GM19238 (cell line): ENCODE measurements around the gene NUDT8.

Experiments
- DNase-seq: peaks from one replicate; pipeline ENCODE4 v3.0.0; 2011; ENCODE audit warnings: low spot score; ENCODE audit not compliant: insufficient read length

NUDT8 gene, protein sequence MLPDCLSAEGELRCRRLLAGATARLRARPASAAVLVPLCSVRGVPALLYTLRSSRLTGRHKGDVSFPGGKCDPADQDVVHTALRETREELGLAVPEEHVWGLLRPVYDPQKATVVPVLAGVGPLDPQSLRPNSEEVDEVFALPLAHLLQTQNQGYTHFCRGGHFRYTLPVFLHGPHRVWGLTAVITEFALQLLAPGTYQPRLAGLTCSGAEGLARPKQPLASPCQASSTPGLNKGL

DNA sequence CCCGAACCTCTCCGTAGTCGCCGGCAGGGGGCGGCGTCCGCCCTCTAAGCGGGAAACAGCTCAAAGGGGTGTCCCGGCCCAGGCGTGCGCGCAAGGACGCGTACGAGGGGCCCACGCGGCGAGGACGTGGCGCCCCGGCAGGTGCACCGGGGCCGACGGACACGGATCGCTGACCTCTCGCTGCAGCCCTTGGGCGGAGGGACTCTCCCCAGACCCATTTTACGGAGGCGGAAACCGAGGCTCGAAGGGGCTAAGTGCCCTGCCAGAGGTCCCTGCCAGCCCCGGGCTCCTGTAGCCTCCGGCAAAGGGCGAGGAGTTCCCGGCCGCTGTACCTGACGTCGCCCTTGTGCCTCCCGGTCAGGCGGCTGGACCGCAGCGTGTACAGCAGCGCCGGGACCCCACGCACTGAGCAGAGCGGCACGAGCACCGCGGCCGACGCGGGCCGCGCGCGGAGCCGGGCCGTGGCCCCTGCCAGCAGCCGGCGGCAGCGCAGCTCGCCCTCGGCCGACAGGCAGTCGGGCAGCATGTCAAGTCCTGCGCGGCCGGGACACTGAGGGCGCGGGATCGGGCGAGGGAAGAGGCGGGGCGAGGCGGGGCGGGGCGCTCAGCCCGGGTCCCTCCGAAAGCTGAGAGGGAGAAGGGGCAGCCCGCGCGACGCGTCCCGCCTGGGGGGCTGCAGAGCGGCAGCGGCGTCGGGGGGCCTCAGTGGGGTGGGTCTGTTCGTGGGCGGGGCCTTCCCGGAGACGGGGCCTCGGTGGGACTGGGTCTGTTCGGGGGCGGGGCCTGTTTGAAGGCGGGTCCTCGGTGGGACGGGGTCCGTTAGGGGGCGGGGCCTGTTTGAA, at the start of gene NUDT8:
TSS of gene NUDT8 (minus strand) at position 552 of the 842 bp plus-strand sequence. CDS start at position 526, 26 bp downstream.
- DNase-seq = peak; percentile 85

DNA sequence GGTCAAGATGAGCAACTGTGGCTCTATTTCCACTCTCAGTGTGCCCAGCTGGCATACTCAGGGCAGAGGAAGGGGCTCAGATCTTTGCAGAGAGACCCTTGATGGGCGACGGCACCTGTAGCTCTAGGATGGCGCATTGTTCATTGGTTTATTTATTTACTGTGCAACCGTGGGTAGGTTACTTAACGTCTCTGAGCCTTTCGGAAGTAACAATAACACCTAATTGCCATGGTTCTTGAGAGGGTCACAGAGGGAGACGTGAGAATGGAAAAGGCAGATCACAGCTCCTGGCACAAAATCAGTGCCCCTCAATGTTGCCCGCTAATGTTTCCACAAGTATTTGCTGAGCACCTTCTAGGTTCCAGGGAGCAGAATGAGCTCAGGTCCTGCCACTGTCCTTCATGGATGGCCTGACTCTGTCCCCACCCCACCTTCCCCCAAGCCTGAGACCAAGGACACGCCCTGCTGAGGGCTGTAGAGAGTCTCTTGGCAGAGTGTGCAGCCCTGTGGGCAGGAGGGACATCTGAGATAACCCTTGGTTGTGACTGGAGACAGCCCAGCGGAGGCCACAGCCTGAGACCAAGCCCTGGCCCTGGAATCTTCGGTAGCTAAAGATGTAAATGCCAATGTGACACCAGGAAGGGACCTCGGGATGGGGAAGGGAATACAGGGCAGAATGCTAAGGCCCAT, 45.5 kb upstream of the NUDT8 start:
- no peak for DNase-seq

DNA sequence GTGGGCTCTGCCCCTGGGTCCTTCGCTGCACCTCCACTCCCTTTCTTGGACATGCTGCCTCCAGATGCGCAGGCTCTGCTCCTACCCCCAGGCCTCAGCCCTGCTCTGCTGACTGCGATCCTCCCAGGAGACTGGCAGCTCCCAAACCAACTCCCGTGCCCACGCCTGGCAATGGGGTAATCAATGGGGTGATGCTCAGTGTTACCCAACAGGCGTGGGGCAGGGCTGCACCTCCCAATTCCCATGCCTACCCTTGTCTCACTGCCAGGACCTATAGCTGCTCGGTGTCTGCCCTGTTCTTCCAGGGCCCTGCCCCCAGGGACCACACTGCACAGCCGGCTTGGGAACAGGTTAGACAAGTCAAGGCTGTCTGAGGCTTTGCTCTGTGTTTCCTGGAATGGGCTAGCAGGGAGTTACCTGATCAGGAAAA, 44.7 kb upstream of the NUDT8 start, which contains the start of gene ALDH3B2:
TSS of gene ALDH3B2 (minus strand) at position 182 of the 430 bp plus-strand sequence. CDS start 7,688 bp downstream, outside the sequence.
- no peak for DNase-seq

DNA sequence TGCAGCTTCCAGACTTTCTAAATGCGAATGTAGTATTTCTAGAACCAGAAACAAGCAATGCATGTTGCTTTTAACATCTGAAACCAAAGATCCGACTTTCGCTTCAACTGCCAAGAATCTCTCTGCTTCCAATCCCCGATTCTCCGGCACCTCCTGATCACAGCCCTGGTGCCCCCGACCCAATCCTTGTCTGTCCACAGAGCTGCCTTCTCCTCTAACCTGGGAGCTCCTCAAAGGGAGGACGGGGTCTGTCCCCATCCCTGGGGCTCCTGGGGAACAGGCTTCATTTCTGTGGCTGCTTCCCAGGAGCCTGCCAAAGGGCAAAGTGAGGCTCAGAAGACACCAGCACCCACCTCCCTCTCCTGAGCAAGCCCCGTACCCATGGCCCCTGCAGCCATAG, 44.2 kb upstream of the NUDT8 start:
- no peak for DNase-seq

DNA sequence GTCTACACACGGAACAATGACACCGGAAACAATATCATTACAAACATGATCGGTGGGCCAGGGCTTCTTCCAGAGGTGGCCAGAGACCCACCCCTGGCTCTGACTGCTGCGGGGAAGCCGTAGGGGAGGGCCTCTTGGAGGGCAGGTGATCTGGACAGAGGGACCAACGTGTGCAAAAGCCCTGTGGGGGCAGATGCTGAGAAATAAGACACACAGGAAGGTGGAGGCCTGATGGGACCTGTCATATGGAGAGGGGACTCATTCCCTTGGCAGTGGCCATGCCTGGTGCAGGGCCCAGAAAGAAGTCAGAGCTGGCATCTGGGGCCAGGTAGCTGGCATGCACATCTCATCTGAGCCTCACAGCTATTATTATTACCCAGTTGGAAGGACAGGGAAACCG, 43.6 kb upstream of the NUDT8 start:
- no peak for DNase-seq

DNA sequence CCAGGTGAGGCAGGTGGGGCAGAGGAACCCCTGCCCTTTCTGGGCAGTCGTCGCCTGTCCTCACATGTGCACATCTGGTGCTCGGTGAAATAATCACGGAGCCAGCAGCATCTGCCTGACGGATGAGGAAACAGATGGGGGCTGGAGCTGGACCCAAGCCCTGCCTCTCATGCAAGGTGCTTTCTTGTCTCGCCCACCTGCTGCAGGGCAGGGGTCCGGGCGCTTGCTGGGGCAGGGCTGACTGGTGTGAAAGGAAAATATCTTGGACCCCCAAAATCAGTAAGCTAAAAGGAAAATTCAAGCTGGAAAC, 41.4 kb upstream of the NUDT8 start:
- no peak for DNase-seq

DNA sequence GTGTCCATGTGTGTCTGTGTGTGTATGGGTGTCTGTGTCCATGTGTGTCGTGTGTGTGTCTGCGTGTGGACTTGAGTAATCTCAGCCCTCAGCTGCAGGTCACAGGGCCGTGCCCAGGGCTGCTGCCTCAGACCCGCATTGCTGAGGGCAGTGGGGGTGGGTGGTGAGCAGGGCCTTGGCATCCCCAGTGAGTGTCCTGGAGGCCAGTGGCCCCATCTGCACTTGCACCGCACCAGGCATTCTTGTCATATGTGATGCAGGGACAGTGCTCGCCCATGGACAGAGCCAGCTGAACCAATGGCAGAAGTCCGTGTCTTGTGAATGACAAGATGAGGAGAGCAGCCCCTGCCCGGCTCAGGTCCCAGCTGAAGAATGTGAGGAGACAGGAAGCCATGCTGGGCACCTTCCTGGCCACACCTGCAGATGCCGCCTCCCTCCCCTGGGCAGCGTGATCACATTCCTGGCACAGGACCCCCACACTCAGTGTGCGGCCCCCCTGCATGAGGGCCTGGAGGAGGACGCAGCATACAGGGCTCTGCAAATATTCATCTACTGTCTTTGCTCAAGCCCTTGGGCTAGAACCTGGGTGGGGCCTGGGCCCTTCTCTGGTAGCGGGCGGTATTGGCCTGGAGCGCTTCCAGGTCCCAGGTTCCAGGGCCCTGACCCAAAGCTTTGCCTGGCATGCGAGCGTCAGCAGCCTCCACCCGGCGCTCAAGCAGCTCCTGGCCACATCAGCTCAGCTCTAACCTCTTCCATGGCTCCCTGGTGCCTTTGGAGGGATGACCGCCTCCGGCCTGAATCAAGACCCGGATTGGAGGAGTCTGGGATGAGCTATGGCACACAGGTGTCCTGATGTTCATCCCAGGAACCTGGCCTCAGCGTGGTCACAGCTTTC, 40.8 kb upstream of the NUDT8 start:
- no peak for DNase-seq

DNA sequence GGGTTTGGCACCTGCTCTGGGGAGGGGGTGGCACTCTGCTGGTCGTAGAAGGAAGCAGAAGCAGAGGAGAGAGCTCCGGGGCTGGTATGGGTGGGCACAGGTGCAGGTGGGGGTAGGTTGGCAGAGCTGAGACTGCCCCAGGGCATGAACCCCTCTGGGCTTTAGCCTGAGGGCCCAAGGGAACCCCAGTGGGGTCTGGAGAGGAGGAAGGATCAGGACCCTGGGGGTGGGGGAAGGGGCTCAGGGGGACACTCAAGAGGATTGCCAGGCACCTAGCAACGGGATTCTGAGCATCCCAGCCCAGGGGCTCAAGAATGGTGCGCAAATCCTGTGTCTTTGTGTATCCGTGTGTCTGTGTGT, 38.4 kb upstream of the NUDT8 start:
- DNase-seq = no peak

DNA sequence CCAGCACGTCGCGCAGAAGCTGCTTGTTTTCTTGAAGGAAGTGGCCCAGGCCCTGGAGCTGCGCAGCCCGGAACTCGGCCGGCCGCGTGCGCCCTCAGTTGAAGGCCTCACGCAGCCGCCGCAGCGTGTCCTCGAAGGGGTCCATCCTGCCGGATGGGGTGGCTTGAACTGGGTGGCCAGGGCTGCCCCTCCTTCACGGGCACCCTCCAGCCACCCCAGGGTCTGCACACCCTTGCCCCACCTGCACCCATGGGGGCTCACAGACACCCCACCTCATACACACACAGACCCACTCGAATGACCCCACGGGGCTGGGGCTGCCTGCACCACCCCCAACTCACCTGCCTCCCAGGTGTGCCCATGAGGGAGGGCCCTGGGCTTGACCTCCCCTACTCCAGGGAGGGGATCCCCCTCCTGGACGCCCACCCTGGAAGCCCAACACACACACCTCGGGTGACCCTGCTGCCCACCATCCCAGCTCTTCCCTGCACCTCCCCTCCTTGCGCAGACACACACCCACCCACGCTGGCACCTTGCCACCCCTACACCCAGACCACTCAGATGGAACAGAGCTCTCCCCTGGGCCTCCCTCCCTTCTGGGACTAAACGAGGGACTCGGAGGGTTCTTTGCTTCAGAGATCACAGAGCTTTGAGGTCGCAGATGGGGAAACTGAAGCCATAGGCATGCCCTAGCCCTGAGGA, 37.9 kb upstream of the NUDT8 start:
- no peak for DNase-seq

DNA sequence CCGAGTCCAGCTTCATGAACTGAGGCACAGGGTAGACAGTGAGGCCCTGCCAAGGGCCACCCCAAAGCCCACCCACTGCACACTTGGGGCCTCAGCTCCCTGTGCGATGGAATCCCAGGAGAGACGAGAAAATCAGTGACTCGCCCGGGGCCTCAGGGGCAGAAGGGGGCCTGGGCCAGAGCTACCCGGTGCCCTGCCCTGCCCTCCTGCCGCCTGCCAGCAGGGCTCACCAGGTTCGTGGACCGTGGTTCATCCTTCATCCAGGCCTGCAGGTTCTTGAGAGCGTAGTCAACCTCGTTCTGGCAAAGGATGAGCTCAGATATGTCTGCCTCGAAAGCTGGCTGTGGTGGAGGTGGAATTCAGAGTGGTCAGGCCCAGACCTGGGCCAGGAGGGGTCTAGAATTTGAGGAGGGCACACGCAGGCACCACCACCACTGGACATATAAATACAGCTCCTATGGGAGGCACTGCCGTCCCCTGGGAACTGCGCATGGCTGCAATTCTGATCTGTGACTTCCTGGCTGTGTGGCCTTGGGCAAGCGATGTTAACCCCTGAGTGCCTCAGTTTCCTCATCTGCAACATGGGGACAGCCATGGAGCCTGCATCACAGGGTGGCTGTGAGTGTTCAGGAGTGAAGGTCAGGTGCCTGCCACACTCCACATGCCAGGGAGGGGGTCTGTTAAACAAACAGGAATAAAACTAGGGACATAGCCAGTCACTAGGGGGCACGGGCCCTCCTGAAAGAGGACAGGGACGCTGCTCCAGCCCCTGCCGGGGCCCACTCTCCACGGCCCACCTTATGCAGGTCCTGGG, 37.1 kb upstream of the NUDT8 start:
- DNase-seq = no peak

DNA sequence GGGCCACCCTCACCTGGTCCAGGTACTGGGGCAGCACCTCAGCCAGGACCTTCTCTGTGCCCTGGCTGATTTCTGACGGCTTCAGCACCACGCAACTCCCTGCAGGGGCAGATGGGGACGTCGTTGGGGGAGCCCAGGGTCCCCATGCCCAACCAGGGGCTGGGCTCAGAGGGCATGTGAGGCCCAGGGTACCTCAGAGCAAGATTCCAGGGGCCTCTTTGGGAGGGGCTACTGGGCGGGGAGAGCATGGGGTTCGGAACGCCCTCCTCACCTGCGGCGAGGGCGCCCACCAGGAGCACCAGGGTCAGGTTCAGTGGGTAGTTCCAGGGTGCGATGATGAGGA, 36.5 kb upstream of the NUDT8 start:
- no peak for DNase-seq

DNA sequence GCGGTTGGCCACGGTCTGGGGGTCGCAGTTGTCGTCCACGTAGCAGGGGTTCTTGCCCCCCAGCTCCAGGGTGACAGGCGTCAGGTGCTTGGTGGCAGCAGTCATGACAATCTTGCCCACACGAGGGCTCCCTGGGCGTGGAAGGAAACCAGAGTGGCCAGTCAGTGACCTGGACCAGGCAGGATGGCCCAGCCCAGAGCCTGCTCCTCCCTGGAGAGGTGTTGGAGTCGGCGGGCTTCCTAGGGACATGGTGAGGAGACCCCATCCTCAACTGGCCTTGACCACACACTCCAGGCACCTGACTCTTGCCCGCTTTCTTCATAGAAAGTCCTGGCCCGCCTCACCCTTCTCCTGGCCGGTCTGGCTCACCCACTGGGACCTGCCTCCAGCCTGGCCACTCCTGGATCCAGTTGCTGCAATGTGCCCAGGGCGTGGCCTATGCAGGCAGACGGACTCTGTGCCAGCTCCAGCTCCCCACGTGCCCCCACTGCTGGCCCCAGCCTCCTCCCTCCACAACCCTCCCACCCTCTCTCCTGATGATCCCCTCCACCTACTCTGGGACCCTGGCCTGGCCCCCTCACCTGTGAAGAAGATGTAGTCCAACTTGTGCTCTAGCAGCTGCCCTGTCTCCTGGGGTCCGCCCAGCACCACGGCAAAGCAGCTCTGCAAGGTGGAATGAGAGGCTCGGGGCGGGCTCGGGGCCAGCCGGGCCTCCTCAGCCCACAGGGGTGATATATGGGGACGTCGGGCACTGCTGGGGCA, 36.0 kb upstream of the NUDT8 start:
- no peak for DNase-seq

DNA sequence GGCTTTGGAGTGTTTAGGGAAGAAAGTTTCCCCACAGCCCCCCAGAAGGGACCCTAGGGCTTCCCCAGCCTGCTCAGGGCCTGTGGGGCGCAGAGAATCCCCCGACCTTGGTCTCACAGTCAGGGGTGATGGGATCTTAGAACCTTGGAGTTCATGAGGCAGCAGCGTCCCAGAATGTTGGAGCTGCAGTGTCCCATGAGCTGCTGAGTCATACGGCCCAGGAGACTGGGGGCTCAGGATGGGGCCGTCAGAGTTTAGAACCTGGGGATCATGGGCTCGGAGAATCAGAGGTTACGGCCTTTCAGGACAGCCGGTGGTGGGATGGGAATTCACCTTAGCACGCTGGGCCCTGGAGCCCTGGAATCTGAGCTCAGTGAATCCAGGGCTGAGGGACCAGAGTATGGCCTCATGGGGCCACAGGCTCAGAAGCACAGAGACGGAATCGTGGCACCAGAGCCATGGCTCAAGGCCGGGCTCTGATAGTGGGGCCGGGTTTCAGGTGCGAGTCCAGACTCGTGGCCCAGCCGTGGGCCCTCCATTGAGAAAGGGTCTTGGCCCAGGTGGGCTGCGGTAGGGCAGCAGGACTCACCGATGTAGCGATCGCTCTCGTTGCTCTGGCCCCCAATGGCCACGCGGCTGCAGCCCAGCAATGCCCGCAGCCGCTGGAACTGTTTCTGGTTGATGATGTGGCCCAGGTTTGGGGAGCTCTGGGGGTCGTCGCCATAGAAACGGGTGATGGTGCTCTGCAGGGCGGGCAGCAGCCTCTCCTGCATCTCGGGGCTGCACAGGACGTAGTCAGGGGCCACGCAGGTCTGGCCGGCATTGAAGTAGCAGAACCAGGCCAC, 35.2 kb upstream of the NUDT8 start:
- no peak for DNase-seq

DNA sequence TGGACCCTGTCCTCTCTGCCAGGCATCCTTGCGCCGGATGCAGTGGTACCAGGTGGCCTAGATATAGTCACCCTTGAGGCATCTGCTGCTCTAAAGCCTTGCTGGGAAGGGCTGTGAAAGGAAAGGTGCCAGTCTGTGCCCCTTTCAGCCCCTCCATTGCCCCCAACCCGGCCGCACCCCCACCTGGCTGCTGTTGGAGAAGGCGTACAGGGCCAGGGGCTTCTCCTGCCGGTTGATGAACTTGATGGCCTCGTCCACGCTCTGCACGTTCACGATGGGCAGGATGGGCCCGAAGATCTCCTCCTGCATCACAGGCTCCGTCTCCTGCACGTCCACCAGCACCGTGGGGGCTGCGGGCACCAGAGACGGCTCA, 34.5 kb upstream of the NUDT8 start:
- DNase-seq = no peak

DNA sequence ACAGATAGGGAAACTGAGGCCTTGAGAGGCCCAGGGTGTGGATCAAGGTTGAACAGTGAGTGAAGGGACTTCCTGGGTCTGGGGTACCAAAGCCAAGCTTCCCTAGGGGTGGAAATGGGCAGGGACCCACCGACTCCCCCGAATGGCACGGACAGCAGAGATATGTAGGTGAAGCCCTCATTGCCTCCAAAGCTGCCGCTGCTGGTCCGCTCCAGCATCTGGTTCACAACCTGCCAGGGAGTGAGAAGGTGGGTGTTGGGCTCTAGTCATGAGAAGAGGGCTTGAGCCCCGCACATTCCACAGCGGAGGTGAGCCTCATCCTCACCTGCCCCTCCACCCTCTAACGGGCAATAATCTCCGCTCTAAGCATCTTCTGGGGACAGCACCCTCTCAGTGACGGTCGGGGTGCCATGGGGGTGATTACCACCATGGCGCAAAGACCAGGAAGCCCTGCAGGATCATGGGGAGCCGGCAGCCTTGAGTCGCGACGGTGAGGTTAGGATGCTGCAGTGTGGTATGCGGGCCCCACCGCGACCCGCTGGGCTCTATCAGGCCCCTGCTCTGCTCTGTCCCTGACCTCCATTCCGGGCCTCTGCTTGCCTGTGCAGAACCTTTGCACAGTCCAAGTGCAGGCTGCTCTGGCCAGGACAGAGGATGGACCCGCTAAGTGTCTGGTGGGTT, 33.9 kb upstream of the NUDT8 start:
- no peak for DNase-seq

DNA sequence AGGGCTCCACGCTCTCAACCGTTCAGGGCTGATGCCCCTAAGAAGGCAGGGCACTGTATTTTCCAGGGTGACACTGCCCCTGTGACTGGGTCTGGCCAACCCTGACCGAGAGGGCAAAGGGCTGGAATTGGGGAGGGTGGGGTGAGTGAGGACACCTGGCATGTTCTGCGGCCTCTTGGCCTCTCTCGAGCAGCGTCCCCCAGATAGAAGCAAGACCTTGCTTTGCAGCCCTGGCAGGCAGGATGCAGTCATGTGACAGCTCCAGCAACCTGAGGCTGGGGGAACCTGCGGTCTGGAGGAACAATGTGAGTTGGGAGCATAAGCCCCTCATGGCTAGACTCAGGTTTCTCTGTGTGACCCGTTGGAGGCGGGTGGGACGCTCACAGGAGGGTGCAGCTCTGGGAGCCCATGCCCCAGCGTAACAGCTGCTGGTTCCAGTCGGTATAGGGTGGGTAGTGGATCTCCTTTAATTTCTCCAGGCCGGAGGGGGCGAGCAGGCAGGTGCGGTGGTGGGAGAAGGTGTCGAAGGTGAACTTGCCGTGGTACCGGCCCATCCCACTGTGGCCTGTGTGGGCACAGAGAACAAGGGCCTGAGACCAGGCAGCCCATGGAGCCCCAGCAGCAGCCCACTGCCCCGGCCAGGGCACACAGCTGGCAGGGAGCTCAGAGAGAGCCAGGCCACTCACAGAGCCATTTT, 33.2 kb upstream of the NUDT8 start:
- no peak for DNase-seq

DNA sequence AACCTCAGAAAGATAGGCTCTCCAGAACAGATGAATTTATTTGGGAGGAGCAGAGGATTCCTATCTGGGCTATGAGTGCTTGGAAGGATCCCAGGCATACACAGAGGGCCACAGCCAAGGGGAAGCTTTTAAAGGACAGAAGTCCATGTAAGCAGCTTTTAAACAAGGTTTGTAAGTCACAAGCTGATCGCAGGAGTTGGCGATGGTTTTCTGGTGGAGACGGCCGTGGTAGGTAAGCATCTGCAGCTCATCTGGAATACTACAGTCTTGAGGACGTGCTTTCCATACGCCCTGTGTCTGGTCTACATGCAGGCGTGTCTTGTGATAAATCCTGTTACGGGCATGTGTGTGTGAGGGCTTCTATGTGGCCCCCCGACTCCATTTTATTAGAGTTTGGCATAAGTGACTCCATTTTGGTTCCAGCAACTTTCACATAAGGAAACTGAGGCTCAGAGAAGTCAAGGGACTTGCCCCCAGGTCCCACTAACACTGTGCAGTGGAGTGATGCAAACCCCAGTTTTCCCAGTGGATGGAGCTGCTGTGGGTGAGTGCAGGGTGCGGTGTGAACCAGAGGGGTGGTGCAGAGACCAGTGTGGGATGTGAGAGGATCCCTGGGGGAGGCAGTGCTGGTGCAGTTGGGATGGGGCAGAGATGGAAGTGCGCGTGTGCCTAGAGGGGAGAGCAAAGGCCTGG, 32.6 kb upstream of the NUDT8 start:
- no peak for DNase-seq
